D721Med (cell line): ENCODE measurements around the gene EPB41L3.

ENCODE experiments used
- DNase-seq: peaks from one replicate; pipeline ENCODE4 v3.0.0; 2011; ENCODE audit warnings: low spot score; ENCODE audit not compliant: insufficient read length
- FAIRE-seq: peaks from 2 replicates; lab custom pipeline; 2011; peaks lifted over from hg19 to GRCh38; lab: Jason Lieb, UNC
- TF ChIP-seq, protein P1 (sequence below): IDR thresholded peaks from 2 replicates; pipeline ENCODE4 v1.5.1; 2012; ENCODE audit warnings: mild to moderate bottlenecking, control low read depth; ENCODE audit not compliant: insufficient read depth; ENCODE audit errors: missing control alignments

The EPB41L3 gene

DNA sequence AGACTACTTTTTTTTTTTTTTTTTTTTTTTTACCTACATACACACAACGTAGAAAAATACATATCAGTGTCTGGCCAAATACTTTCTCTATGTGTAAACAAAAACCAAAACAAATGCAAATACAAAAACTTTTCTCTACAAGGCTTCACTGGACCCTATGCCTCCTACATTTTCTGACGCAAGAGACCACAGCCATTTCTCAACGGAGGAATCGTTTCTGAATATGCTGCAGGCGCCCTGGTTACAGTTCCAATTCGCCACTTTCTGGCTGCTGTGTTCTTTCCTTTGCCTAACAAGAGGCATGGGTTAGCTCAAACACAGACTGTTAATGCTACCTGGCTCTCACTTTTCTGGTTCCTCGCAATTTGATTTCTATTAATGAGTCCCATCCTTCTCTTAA, 96.4 kb downstream of the EPB41L3 start:
- FAIRE-seq: no peak
- no peak for DNase-seq
- TF ChIP-seq, protein P1, sequence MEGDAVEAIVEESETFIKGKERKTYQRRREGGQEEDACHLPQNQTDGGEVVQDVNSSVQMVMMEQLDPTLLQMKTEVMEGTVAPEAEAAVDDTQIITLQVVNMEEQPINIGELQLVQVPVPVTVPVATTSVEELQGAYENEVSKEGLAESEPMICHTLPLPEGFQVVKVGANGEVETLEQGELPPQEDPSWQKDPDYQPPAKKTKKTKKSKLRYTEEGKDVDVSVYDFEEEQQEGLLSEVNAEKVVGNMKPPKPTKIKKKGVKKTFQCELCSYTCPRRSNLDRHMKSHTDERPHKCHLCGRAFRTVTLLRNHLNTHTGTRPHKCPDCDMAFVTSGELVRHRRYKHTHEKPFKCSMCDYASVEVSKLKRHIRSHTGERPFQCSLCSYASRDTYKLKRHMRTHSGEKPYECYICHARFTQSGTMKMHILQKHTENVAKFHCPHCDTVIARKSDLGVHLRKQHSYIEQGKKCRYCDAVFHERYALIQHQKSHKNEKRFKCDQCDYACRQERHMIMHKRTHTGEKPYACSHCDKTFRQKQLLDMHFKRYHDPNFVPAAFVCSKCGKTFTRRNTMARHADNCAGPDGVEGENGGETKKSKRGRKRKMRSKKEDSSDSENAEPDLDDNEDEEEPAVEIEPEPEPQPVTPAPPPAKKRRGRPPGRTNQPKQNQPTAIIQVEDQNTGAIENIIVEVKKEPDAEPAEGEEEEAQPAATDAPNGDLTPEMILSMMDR: no peak

DNA sequence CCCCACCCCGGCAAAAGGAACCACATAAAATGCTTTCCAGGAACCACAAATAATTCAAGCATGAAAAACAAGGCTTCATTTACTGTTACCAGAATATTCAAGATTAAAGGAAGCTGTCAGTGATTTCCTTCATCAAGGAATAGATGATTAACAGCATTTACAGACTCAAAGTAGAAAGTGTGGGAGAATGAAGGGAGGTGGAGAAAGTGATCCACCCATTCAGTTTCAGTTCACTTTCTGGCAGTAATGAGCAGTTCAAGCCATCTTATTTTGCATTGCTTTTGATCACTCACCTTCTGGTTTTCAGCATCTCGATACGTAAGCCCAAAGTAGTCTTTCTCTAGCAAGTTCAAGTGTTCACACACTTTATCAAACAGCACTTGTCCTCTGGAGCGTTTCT, 99.0 kb downstream of the EPB41L3 start:
- FAIRE-seq: no peak
- no peak for DNase-seq
- TF ChIP-seq, protein P1: no peak

DNA sequence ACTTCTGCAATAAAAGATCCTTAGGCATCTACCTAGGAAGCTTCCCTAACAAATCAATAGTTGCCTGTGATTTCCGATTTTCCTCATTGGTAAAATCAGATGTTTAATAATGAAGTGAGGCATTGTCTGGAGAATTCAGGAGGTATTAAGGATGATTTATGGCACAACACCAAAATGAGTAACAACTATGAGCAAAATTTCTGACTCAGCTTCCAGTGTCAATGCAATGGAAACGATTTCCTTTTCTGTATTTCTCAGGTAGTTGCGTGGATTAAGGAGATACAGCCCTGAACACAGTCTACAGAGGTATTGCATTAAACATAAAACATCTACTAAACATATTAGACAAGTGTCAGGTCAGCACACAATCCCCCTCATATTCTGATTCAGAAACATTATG, 99.5 kb downstream of the EPB41L3 start:
- TF ChIP-seq, protein P1: no peak
- DNase-seq: no peak
- FAIRE-seq: no peak

DNA sequence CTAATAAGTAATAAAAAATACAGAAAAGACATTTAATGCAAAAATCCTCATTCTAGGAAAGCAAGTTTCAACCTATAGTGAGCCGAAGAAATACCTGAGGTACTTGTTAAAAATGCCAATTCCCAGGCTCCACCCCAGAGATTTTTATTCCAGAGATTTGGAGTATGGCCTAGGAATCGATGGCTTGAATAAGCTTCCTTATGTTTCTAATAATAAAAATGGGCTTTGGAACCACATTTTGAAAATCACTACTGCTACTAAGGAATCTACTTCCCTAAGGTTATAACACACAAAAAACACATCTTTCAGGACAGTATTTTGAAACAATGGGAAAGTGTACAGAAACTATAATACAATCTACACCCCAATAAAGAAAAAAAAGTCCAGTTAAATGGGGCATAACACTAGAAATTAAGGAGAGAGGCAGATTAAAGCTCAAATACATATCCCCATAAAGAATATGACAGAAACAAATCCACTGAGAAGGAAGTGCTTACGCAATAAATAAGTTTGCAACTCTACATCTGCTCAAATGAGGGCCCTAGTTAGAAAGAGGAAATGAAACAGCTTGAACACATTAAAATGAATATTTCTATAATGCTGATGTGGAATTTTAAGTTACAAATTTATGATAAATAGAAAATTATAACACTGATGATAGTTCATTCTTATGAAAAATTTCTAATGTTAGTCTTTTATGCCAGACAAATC, 103.7 kb downstream of the EPB41L3 start:
- FAIRE-seq: no peak
- DNase-seq: no peak
- TF ChIP-seq, protein P1: no peak

DNA sequence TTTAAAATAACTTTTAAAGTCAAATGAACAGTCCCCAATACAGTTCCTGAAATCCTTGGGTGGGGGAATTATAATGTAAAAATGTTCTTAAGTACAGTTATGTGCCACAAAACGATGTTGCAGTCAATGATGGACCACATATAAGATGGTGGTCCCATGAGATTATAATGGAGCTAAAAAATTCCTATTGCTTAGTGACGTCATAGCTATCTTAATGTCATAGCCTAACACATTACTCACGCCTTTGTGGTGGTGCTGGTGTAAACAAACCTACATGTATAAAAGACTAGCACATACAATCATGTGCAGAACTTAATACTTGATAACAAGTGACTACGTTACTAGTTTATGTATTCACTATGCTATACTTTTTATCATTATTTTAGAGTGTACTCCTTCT, 109.4 kb downstream of the EPB41L3 start:
- no peak for DNase-seq
- TF ChIP-seq, protein P1: no peak
- FAIRE-seq: peak; percentile 35

DNA sequence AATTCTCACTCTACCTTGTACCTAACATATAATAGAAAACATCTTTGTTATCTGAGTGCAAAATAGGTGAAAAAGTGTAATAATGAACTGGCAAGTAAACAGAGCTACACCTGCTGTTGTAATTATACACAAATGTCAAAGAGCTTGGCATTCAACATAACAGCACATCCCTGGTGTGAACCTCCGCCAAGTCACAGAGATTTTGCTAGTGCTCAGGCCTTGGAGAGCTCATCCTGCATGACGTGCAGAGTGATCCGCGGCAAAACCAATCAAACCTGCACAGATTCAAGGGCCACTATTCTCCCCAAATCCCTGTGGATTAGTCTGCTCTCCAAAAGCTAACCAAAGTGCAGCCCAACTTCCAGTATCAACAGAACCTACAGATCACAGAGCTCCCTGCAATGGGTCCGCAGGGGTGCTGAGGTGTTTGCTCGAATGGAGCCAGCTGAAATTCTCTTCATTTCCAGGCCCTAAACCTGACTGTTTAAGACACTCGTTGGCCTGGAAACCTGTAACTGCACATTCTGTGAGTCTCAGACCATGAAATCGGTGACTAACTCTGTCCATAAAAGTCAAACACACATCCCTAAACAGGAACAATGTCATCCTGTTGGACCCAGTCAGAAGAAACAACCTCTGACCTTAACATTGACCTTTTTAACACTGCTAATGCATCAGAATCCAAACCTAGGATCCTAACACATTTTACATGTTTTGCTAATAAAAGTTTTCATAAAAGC, 111.8 kb downstream of the EPB41L3 start:
- FAIRE-seq (no peak), DNase-seq (no peak)

More for the DNA sequence above, 111.8 kb downstream of the EPB41L3 start:
- TF ChIP-seq, protein P1: no peak
